ENCODE data around the gene OPHN1.

DNA sequence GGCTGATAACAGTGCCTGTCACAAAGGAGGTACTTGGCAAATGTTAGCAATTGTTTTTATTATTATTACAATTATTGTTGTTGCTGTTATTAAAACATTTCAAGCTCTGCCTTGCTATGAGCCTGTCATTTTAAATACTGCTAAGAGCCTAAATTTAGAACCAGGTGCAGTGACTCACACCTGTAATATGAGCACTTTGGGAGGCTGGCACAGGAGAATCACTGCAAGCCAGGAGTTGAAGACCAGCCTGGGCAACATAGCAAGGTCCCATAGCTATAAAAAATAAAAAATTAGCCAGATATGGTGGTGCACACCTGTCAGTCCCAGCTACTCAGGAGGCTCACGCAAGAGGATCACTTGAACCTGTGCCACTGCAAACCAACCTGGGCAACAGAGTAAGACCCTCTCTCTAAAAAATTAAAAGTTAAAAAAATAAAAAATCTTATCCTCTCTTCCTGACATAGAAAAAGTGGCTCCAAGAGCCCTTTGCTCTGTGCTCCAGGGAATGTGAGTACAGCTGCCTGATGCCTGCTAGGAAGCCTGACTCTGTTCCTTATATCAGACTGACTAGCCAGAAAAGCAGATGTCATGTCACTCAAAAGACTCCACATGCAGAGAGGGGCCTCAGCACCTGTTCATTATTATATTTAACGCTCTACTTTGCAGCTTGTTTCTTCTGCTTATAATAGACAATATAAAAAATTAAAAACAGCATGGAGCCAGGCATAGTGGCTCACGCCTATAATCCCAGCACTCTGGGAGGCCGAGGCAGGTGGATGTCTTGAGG, 234.0 kb downstream of the OPHN1 start:
- TF ChIP-seq NFYB (IDR thresholded peaks at IDR 0.05; ENCODE audit: insufficient read depth, low read depth, low read length) (no peak), CTCF (IDR thresholded peaks at IDR 0.05 in 2 of 3, conservative IDR thresholded peaks at IDR 0.05 in 1 of 3; ENCODE audit: control insufficient read depth in 2 of 3, extremely low read depth in 1 of 3, insufficient read depth in 1 of 3, low read depth in 3 of 3, low read length in 3 of 3) (no peak), PRDM15 (CRISPR knock-in tag; IDR thresholded peaks at IDR 0.05) (no peak), SIN3A (IDR thresholded peaks at IDR 0.05; ENCODE audit: low read depth, low read length) (no peak), ETV6 (conservative IDR thresholded peaks at IDR 0.05 in 1 of 2, IDR thresholded peaks at IDR 0.05 in 1 of 2; ENCODE audit: borderline replicate concordance in 1 of 2, low read depth in 1 of 2) (no peak), CHD4 (IDR thresholded peaks at IDR 0.05) (no peak), FOS (IDR thresholded peaks at IDR 0.05; ENCODE audit: borderline replicate concordance, extremely low read depth, insufficient read length) (no peak), BCL11A (IDR thresholded peaks at IDR 0.05; ENCODE audit: low read depth, low read length) (no peak), JUND (IDR thresholded peaks at IDR 0.05; ENCODE audit: low read depth, low read length) (no peak)
